ENCODE data around the gene PARL. TPM values are rescaled to one million over a fixed set of nuclear protein-coding genes. Genes with fewer than 3 reads are reported as not detected.
"Not testable (repeated sequence)": the region's sequence is repeated elsewhere in the genome, so short reads cannot be mapped to it uniquely, and the experiment has no call there.

PARL gene
- total RNA-seq, 1 experiment from 2014 or later: 73.7 TPM

DNA sequence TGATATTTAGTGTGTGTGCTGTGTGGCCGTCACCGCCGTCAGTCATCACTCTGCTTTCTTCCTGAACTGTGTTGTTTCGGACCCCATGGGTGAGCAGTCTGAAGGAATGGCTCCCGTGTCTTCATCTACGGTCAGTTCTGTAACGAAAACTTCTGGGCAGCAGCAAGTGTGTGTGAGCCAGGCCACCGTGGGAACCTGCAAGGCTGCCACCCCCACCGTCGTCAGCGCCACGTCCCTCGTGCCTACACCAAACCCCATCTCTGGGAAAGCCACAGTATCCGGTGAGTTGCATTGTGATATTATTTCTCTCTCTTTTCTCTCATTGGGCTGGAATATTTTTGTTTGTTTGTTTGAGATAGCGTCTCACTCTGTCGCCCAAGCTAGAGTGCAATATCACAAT lies 94.0 kb downstream of the PARL start:
- no peaks in the 10 kb centered on the region for H3K27me3 ChIP-seq (replicated peaks; ENCODE audit: insufficient read depth, low read depth, low read length, poor library complexity)
- POLR2A ChIA-PET (ENCODE audit: low non-redundant PET): no interaction called here
- CTCF ChIA-PET: no interaction called here

DNA sequence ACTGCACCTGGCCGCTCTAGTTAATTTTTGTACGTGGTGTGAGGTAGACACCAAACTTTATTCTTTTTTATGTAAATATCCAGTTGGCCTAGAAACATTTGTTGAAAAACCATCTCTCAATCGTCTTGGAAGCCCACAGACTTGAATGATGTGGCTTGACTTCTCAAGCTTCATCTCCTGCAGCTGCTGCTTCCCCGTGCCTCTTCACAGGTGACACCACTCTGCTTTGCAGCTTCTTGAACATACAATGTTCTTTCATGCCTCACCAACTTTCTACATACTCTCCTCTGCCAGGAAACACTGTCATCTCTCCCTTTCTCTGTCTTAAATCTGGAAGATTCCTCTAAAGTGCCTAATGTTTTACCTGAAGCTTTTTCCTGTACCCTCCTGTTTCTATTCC lies 94.9 kb downstream of the PARL start:
- no peak overlapping the region for H3K27ac ChIP-seq (ENCODE audit: low read depth, low read length, poor library complexity, severe bottlenecking)
- no peak for DNase-seq (ENCODE audit: low spot score)
- no peaks in the 10 kb centered on the region for H3K9me3 ChIP-seq (ENCODE audit: low read depth, low read length, poor library complexity, severe bottlenecking)
- H3K36me3 ChIP-seq (ENCODE audit: insufficient read depth, low read length, poor library complexity, severe bottlenecking): peaks cover 66% of the 10 kb centered on the region
- no peaks in the 10 kb centered on the region for H3K27me3 ChIP-seq (replicated peaks; ENCODE audit: insufficient read depth, low read depth, low read length, poor library complexity)
- TF ChIP-seq CTCF (conservative IDR thresholded peaks at IDR 0.05; ENCODE audit: low read depth, low read length): no peak
- TF ChIP-seq EZH2 (IDR thresholded peaks at IDR 0.05; ENCODE audit: borderline replicate concordance, low read depth, low read length, poor library complexity, severe bottlenecking): no peak
- ChIA-PET POLR2A (ENCODE audit: low non-redundant PET) (no interaction called here), CTCF (no interaction called here)
- BruUV-seq (replicated peaks): no TSS peak
- no peaks in the 10 kb centered on the region for H3K4me1 ChIP-seq (ENCODE audit: insufficient read depth, low read length, poor library complexity, severe bottlenecking)
- no peak overlapping the region for H3K4me3 ChIP-seq (ENCODE audit: low read depth, low read length, poor library complexity, severe bottlenecking)
- intact Hi-C loops (cut with micrococcal nuclease; ENCODE audit: unreplicated experiment): no loop called here

More for the DNA sequence above, 94.0 kb downstream of the PARL start:
- H3K27ac ChIP-seq (ENCODE audit: low read depth, low read length, poor library complexity, severe bottlenecking): no peak overlapping the region
- no peaks in the 10 kb centered on the region for H3K9me3 ChIP-seq (ENCODE audit: low read depth, low read length, poor library complexity, severe bottlenecking)
- DNase-seq (ENCODE audit: low spot score): no peak
- intact Hi-C loops (cut with micrococcal nuclease; ENCODE audit: unreplicated experiment): no loop called here
- peaks cover 63% of the 10 kb centered on the region for H3K36me3 ChIP-seq (ENCODE audit: insufficient read depth, low read length, poor library complexity, severe bottlenecking)
- H3K4me1 ChIP-seq (ENCODE audit: insufficient read depth, low read length, poor library complexity, severe bottlenecking): no peaks in the 10 kb centered on the region
- H3K4me3 ChIP-seq (ENCODE audit: low read depth, low read length, poor library complexity, severe bottlenecking): no peak overlapping the region
- BruUV-seq (replicated peaks): no TSS peak
- TF ChIP-seq CTCF (conservative IDR thresholded peaks at IDR 0.05; ENCODE audit: low read depth, low read length): no peak
- no peak for TF ChIP-seq EZH2 (IDR thresholded peaks at IDR 0.05; ENCODE audit: borderline replicate concordance, low read depth, low read length, poor library complexity, severe bottlenecking)

DNA sequence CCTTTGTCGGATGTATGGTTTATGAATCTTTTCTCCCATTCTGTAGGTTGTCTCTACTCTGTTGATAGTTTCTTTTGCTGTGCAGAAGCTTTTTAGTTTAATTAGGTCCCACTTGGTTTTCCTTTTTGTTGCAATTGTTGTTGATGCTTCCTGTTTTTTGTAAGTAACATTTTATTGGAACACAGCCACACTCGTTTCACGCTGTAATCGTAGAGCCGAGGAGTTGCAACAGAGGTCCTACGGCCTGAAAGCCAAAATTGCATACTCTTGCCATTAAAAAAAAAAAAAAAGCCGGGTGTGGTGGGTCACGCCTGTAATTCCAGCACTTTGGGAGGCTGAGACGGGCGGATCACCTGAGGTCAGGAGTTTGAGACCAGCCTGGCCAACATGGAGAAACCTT lies 100.2 kb downstream of the PARL start:
- H3K27ac ChIP-seq (ENCODE audit: low read depth, low read length, poor library complexity, severe bottlenecking); H3K4me1 ChIP-seq (ENCODE audit: insufficient read depth, low read length, poor library complexity, severe bottlenecking); CTCF ChIA-PET; H3K27me3 ChIP-seq (replicated peaks; ENCODE audit: insufficient read depth, low read depth, low read length, poor library complexity); BruUV-seq (replicated peaks); POLR2A ChIA-PET (ENCODE audit: low non-redundant PET); H3K4me3 ChIP-seq (ENCODE audit: low read depth, low read length, poor library complexity, severe bottlenecking); intact Hi-C loops (cut with micrococcal nuclease; ENCODE audit: unreplicated experiment); H3K9me3 ChIP-seq (ENCODE audit: low read depth, low read length, poor library complexity, severe bottlenecking): not testable (repeated sequence)
- H3K36me3 ChIP-seq (ENCODE audit: insufficient read depth, low read length, poor library complexity, severe bottlenecking): peaks cover 65% of the 10 kb centered on the region
- DNase-seq (ENCODE audit: low spot score): peak; percentile 37

DNA sequence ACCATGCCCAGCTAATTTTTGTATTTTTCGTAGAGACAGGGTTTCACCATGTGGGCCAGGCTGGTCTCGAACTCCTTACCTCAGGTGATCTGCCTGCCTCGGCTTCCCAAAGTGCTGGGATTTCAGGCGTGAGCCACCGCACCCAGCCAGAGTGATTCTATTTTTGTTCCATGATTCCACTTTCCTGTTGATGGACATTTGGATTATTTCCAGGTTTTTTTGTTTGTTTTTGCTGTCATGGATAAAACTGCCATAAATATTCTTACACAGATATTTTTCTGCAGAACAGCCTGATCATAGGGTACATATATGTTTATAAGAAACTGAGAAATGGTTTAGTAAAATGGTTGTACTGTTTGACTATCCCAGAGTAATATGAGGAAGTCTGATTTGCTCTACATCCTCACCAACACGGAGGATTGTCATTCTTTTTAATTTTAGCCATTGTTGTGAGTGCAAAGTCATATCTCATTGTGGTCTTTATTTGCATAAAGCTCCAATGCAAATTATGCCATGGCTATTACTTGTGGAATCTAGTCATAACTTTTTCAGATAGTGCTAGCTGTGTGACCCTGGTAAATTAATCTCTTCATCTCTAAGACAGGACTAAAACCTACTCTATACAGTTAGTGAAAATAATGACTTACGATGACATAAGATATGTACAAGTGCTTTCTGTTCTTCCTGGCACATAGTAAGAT lies 102.0 kb downstream of the PARL start:
- H3K27me3 ChIP-seq (replicated peaks; ENCODE audit: insufficient read depth, low read depth, low read length, poor library complexity): no peaks in the 10 kb centered on the region
- intact Hi-C loops (cut with micrococcal nuclease; ENCODE audit: unreplicated experiment): no loop called here
- CTCF ChIA-PET: no interaction called here
- POLR2A ChIA-PET (ENCODE audit: low non-redundant PET): no interaction called here
- no peak overlapping the region for H3K27ac ChIP-seq (ENCODE audit: low read depth, low read length, poor library complexity, severe bottlenecking)
- no TSS peak for BruUV-seq (replicated peaks)
- TF ChIP-seq EZH2 (IDR thresholded peaks at IDR 0.05; ENCODE audit: borderline replicate concordance, low read depth, low read length, poor library complexity, severe bottlenecking) (no peak), CTCF (conservative IDR thresholded peaks at IDR 0.05; ENCODE audit: low read depth, low read length) (no peak)
- no peak for DNase-seq (ENCODE audit: low spot score)
- H3K9me3 ChIP-seq (ENCODE audit: low read depth, low read length, poor library complexity, severe bottlenecking): no peaks in the 10 kb centered on the region
- H3K36me3 ChIP-seq (ENCODE audit: insufficient read depth, low read length, poor library complexity, severe bottlenecking): peaks cover 72% of the 10 kb centered on the region
- H3K4me3 ChIP-seq (ENCODE audit: low read depth, low read length, poor library complexity, severe bottlenecking): no peak overlapping the region
- no peaks in the 10 kb centered on the region for H3K4me1 ChIP-seq (ENCODE audit: insufficient read depth, low read length, poor library complexity, severe bottlenecking)
